Measurements from ENCODE around the gene HOMER2. TPM values are rescaled to one million over a fixed set of nuclear protein-coding genes. Genes with fewer than 3 reads are reported as not detected.
A peak's percentile ranks its signal among the peaks of the same experiment; 100 is the strongest.
"Not testable (repeated sequence)": the region's sequence is repeated elsewhere in the genome, so short reads cannot be mapped to it uniquely, and the experiment has no call there.

Gene HOMER2
- total RNA-seq, 8 experiments from 2014 or later, result 5.7 to 34.3 (median 17.1) TPM

DNA sequence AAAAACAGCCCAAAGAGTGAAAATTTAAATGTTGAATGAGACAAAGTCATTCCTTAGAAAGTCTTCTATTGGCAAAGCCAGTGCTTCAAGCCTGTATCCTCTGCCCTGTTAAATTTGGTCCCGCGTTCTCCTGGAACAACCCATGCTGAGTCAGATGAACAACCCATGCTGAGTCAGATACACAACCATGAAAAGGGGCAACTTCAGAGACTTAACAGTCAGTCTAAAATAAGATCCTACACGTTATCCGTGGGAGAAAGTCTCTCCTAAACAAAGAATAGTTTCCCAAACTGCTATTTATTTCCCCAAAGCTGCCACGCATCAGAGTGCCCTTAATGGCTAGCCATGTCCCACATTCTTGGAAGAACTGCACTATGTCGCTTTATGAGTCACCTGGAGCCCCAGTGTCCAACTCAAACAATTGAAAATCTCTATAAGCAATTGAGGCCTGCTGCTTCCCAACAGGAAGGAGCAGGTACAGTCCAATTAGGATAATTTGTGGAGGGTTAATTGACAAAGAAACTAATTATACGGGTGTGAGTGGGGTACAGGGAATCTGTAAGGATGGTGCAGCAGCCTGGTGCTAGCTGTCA is 77.0 kb downstream of the HOMER2 start:
- Histone ChIP-seq H3K4me3 (no peak overlapping the region), H3K4me1 (replicated peaks in 1 of 2) (no peaks in the 10 kb centered on the region), H3K27ac (no peak overlapping the region)
- 0 to 100% (median 72%) methylated on average over 1 to 6 of the region's 7 CpGs; no CpG with 5 or more reads in 1 of the 10 experiments for WGBS, 10 experiments
- in situ Hi-C loops (cut with MboI; ENCODE audit: low pct_unique_long_range_greater_than_20kb in 2 of 9, low sequenced_read_pairs in 9 of 9, unreplicated experiment in 9 of 9), result no loop called here
- ATAC-seq (replicated peaks in 6 of 8), result no peak

GRCh38 chr15:82874961-82875360 is 77.6 kb downstream of the HOMER2 start:
- in situ Hi-C loops (cut with MboI; ENCODE audit: low pct_unique_long_range_greater_than_20kb in 2 of 9, low sequenced_read_pairs in 9 of 9, unreplicated experiment in 9 of 9), result no loop called here
- no peaks in the 10 kb centered on the region for H3K4me1 ChIP-seq (replicated peaks in 1 of 2)
- no peak overlapping the region for H3K4me3 ChIP-seq
- H3K27ac ChIP-seq, result no peak overlapping the region
- ATAC-seq (replicated peaks in 6 of 8), result no peak
- 40 to 100% (median 79%) methylated on average over 1 to 8 of the region's 10 CpGs; no CpG with 5 or more reads in 2 of the 10 experiments for WGBS, 10 experiments

DNA sequence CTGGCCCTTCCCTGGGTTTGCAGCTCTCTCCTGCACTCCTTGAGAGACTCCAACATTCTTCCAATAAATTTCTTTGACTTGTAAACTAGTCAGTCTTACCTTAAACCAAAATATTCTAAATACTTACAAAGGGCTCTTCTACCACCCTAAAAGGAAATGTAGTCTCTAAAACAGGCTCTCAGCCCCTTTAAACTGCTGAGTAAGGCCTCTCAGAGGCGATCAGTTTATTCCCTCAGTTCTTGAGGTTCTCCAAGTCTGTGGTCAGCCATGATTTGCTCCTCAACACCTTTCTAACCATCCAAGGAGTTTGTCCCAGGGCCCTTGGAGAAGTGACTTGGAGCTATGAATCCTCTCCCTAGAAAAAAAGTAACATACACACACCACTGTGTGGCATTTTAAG is 78.3 kb downstream of the HOMER2 start:
- in situ Hi-C loops (cut with MboI; ENCODE audit: low pct_unique_long_range_greater_than_20kb in 2 of 9, low sequenced_read_pairs in 9 of 9, unreplicated experiment in 9 of 9), result no loop called here
- no peak for ATAC-seq (replicated peaks in 6 of 8)
- Histone ChIP-seq H3K4me1 (replicated peaks in 1 of 2) (no peaks in the 10 kb centered on the region), H3K27ac (no peak overlapping the region), H3K4me3 (no peak overlapping the region)
- WGBS, 10 experiments, result 60 to 100% (median 79%) methylated on average over 1 of the region's 1 CpG; no CpG with 5 or more reads in 6 of the 10 experiments

GRCh38 chr15:82873000-82873680 is 79.4 kb downstream of the HOMER2 start:
- Histone ChIP-seq H3K4me3 (no peak overlapping the region), H3K27ac (no peak overlapping the region), H3K4me1 (replicated peaks in 1 of 2) (no peaks in the 10 kb centered on the region)
- 17 to 100% (median 75%) methylated on average over 1 to 4 of the region's 7 CpGs; no CpG with 5 or more reads in 4 of the 10 experiments for WGBS, 10 experiments
- in situ Hi-C loops (cut with MboI; ENCODE audit: low pct_unique_long_range_greater_than_20kb in 2 of 9, low sequenced_read_pairs in 9 of 9, unreplicated experiment in 9 of 9), result no loop called here
- ATAC-seq (replicated peaks in 6 of 8), result no peak

DNA sequence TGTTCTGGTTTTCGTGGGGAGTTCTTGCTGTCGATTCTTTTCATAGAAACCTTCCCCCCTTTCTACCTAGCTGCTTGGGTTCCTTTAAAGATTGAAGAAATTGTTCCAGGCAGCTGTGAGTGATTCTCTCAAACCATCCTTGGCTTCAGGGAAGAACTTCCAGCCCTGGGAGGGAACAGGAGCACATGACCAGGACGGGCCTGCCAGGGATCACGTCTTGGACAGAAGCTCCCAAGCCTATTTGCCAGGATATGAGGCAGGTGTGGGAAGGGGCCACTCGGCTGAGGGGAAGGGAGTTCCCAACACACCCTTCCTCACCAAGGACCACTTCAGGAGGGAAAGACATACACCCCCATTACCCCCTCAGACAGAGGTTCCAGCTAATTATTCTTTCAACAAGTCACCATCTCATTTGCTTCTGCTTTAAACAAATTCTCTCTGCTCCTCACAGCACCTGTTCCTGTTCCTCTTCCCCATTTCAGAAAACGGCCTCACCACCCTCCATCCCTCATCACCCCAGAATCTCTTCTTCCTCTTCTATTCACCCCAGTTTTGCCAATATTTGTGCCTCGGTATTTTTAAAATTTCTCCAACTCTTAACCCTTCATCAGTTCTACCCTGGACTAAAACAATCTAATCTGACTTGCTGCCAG is 80.6 kb downstream of the HOMER2 start:
- WGBS, 10 experiments, result 25 to 93% (median 73%) methylated on average over 2 to 7 of the region's 7 CpGs; no CpG with 5 or more reads in 2 of the 10 experiments
- in situ Hi-C loops (cut with MboI; ENCODE audit: low pct_unique_long_range_greater_than_20kb in 2 of 9, low sequenced_read_pairs in 9 of 9, unreplicated experiment in 9 of 9), result no loop called here
- H3K27ac ChIP-seq, result no peak overlapping the region
- no peaks in the 10 kb centered on the region for H3K4me1 ChIP-seq (replicated peaks in 1 of 2)
- no peak for ATAC-seq (replicated peaks in 6 of 8)
- H3K4me3 ChIP-seq, result no peak overlapping the region

DNA sequence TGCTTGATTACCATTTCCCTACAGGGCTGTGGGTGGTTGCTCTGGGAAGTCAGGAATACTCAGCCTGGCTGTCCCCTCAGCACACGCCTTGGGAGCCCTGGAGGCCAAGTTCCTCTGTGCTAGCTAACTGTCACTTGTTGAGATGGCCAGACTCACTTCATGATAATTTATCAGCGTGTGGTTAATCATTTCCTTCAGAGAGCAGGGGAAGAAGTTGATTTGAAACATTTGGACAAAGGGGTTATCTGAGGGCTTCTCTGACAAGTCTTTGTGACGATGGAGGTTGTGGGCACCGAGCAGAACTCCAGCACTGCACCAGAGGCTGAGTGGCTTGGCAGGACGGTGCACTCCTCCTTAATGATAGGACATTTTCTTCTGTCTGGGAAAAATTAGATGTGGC is 81.2 kb downstream of the HOMER2 start:
- H3K4me1 ChIP-seq (replicated peaks in 1 of 2), result no peaks in the 10 kb centered on the region
- peak in 1 of 8 experiments; percentile 19 for ATAC-seq (replicated peaks in 6 of 8)
- no peak overlapping the region for H3K27ac ChIP-seq
- in situ Hi-C loops (cut with MboI; ENCODE audit: low pct_unique_long_range_greater_than_20kb in 2 of 9, low sequenced_read_pairs in 9 of 9, unreplicated experiment in 9 of 9), result no loop called here
- no peak overlapping the region for H3K4me3 ChIP-seq
- WGBS, 10 experiments, result 25 to 100% (median 54%) methylated on average over 1 to 3 of the region's 5 CpGs; no CpG with 5 or more reads in 4 of the 10 experiments

DNA sequence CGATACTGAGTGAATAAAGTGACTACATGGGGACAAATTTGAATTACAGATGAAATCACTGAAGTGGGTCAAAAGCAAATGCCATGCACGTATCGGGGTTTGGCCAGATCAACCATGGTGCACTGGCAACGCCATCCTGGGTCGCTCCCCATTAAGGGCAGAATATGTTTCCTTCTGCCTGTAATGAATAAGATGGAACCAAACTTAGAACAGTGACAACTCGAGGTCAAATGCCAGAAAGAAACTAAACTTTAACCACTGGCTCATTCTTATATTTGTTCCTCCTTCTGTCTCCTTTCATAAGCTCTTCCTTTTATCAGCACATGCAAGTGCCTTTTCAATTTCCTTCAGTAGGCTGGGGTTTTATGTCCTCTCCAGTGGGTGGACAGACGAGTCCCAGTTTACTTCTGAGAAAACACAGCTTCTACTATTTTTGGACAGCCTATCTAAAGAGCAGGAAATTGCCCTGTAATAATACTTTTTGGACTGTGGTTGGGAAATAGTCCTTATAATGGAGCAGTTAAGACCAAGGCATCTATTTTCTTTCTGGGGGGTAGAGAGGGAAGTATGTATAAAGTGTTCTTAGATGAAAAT is 81.7 kb downstream of the HOMER2 start:
- H3K27ac ChIP-seq, result no peak overlapping the region
- ATAC-seq (replicated peaks in 6 of 8), result no peak

DNA sequence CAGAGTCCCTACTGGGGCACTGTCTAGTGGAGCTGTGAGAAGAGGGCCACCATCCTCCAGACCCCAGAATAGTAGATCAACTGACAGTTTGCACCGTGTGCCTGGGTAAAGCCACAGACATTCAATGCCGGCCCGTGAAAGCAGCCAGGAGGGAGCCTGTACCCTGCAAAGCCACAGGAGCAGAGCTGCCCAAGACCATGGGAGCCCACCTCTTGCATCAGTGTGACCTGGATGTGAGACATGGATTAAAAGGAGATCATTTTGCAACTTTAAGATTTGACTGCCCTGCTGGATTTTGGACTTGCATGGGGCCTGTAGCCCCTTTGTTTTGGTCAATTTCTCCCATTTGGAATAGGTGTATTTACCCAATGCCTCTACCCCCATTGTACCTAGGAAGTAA is 86.5 kb downstream of the HOMER2 start:
- 100% methylated on average over 2 to 3 of the region's 3 CpGs; no CpG with 5 or more reads in 7 of the 10 experiments for WGBS, 10 experiments
- in situ Hi-C loops (cut with MboI; ENCODE audit: low pct_unique_long_range_greater_than_20kb in 2 of 9, low sequenced_read_pairs in 9 of 9, unreplicated experiment in 9 of 9); H3K4me3 ChIP-seq; H3K4me1 ChIP-seq (replicated peaks in 1 of 2); ATAC-seq (replicated peaks in 6 of 8); H3K27ac ChIP-seq: not testable (repeated sequence)

More for the DNA sequence above, 81.7 kb downstream of the HOMER2 start:
- in situ Hi-C loops (cut with MboI; ENCODE audit: low pct_unique_long_range_greater_than_20kb in 2 of 9, low sequenced_read_pairs in 9 of 9, unreplicated experiment in 9 of 9), result no loop called here
- 38 to 92% (median 80%) methylated on average over 2 to 7 of the region's 7 CpGs; no CpG with 5 or more reads in 1 of the 10 experiments for WGBS, 10 experiments
- Histone ChIP-seq H3K4me1 (replicated peaks in 1 of 2) (no peaks in the 10 kb centered on the region), H3K4me3 (no peak overlapping the region)

DNA sequence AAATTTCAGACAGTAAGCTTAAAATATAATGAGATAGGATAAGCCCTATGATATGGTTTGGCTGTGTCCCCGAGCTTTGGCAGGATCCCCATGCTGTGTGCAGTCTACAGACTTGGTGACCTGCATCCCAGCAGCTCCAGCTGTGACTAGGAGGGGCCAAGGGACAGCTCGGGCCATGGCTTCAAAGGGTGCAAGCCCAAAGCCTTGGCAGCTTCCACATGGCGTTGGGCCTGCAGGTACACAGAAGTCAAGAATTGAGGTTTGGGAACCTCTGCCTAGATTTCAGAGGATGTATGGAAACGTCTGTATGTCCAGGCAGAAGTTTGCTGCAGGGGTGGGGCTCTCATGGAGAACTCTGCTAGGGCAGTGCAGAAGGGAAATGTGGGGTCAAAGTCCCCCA is 86.9 kb downstream of the HOMER2 start:
- H3K27ac ChIP-seq; ATAC-seq (replicated peaks in 6 of 8); in situ Hi-C loops (cut with MboI; ENCODE audit: low pct_unique_long_range_greater_than_20kb in 2 of 9, low sequenced_read_pairs in 9 of 9, unreplicated experiment in 9 of 9); H3K4me1 ChIP-seq (replicated peaks in 1 of 2); H3K4me3 ChIP-seq: not testable (repeated sequence)
- 33 to 85% (median 63%) methylated on average over 1 to 3 of the region's 4 CpGs; no CpG with 5 or more reads in 4 of the 10 experiments for WGBS, 10 experiments

DNA sequence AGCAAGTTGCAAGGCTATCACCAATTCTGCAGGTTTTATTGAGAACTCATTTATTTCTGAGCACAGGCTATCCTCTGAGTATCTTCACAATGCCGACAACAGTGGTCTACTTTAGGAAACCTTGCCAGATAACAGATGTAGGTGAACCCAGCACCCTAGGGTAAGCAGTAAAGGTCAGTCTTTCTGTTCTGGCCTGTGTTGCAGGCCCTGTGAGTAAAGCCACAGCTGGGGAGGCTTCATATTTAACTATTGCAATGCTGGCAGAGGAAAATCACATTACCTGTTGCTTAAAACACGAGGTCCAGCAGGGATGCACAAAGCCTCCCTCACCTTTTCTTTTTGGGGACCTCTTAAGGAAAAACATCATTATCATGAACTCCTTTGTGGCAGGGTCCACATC is 87.6 kb downstream of the HOMER2 start:
- no peaks in the 10 kb centered on the region for H3K4me1 ChIP-seq (replicated peaks in 1 of 2)
- no peak overlapping the region for H3K27ac ChIP-seq
- in situ Hi-C loops (cut with MboI; ENCODE audit: low pct_unique_long_range_greater_than_20kb in 2 of 9, low sequenced_read_pairs in 9 of 9, unreplicated experiment in 9 of 9), result no loop called here
- no peak for ATAC-seq (replicated peaks in 6 of 8)
- 33 to 95% (median 80%) methylated on average over 1 to 2 of the region's 2 CpGs; no CpG with 5 or more reads in 1 of the 10 experiments for WGBS, 10 experiments
- no peak overlapping the region for H3K4me3 ChIP-seq

DNA sequence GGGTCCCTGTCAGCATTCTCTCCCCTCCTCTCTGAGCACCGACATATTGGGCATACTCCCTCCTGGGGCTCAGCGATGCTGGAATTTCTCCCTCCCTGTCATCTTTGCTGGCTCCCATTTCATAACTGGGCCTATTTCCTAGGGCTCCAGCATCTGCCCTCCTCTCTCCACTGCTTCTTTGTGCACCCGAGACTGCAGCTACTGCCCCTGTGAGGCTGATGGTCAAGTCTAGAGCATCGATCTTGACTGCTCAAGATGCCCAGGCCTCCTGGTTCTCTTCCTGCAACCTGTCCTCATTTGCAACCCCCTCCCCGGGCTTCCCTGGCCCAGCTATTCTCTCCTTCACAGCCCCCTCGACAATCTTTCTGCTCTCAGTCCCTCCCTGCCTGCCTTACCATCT is 89.6 kb downstream of the HOMER2 start:
- no peak for ATAC-seq (replicated peaks in 6 of 8)
- no peak overlapping the region for H3K27ac ChIP-seq
- WGBS, 10 experiments, result 60 to 95% (median 84%) methylated on average over 1 to 6 of the region's 6 CpGs; no CpG with 5 or more reads in 2 of the 10 experiments
- in situ Hi-C loops (cut with MboI; ENCODE audit: low pct_unique_long_range_greater_than_20kb in 2 of 9, low sequenced_read_pairs in 9 of 9, unreplicated experiment in 9 of 9), result no loop called here
- no peak overlapping the region for H3K4me3 ChIP-seq
- H3K4me1 ChIP-seq (replicated peaks in 1 of 2), result no peaks in the 10 kb centered on the region

DNA sequence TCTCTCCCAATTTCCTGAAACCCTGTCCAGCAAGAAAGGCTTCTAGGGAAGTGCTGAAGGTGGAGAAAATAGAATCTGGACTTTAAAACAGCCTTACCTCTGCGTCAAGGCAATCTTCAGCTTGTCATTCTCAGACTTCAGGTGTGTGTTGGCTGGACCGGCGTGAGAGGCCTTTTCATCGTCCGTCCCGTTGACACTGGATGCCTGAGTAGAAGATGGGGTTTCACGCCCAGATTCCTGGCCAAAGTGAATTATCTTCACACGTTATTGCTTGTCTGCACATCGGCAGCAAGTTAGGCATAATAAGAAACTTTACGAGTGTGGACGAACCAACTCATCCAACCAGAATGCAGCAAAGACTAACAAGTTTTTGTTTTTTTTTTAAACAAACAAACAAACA is 93.6 kb downstream of the HOMER2 start:
- H3K27ac ChIP-seq, result no peak overlapping the region
- peaks cover 0 to 5% of the 10 kb centered on the region in 2 donors for H3K4me1 ChIP-seq (replicated peaks in 1 of 2)
- in situ Hi-C loops (cut with MboI; ENCODE audit: low pct_unique_long_range_greater_than_20kb in 2 of 9, low sequenced_read_pairs in 9 of 9, unreplicated experiment in 9 of 9), result loop anchor here in 1 of 9 experiments (10.0 kb wide), 1 partner anchor 136 kb away; no protein-coding TSS in a partner anchor
- H3K4me3 ChIP-seq, result no peak overlapping the region
- no peak for ATAC-seq (replicated peaks in 6 of 8)
- 80 to 100% (median 91%) methylated on average over 1 to 11 of the region's 11 CpGs; no CpG with 5 or more reads in 3 of the 10 experiments for WGBS, 10 experiments
